ENCODE results near the gene LIMS2. TPM values are rescaled to one million over a fixed set of nuclear protein-coding genes. Genes with fewer than 3 reads are reported as not detected.

LIMS2 gene
- total RNA-seq, 1 experiment from 2014 or later: 8.9 TPM

GRCh38 chr2:127650041-127650784 lies 25.1 kb downstream of the LIMS2 start:
- TF ChIP-seq, protein P1, sequence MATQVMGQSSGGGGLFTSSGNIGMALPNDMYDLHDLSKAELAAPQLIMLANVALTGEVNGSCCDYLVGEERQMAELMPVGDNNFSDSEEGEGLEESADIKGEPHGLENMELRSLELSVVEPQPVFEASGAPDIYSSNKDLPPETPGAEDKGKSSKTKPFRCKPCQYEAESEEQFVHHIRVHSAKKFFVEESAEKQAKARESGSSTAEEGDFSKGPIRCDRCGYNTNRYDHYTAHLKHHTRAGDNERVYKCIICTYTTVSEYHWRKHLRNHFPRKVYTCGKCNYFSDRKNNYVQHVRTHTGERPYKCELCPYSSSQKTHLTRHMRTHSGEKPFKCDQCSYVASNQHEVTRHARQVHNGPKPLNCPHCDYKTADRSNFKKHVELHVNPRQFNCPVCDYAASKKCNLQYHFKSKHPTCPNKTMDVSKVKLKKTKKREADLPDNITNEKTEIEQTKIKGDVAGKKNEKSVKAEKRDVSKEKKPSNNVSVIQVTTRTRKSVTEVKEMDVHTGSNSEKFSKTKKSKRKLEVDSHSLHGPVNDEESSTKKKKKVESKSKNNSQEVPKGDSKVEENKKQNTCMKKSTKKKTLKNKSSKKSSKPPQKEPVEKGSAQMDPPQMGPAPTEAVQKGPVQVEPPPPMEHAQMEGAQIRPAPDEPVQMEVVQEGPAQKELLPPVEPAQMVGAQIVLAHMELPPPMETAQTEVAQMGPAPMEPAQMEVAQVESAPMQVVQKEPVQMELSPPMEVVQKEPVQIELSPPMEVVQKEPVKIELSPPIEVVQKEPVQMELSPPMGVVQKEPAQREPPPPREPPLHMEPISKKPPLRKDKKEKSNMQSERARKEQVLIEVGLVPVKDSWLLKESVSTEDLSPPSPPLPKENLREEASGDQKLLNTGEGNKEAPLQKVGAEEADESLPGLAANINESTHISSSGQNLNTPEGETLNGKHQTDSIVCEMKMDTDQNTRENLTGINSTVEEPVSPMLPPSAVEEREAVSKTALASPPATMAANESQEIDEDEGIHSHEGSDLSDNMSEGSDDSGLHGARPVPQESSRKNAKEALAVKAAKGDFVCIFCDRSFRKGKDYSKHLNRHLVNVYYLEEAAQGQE (IDR thresholded peaks at IDR 0.05; ENCODE audit: insufficient read depth in 1 of 2, low read depth in 2 of 2, low read length in 1 of 2): no peak
- TF ChIP-seq POLR2AphosphoS5 (IDR thresholded peaks at IDR 0.05; ENCODE audit: low read depth, low read length) (no peak), TCF7L2 (IDR thresholded peaks at IDR 0.05; ENCODE audit: low read depth, low read length) (no peak), SIN3A (IDR thresholded peaks at IDR 0.05; ENCODE audit: borderline replicate concordance, insufficient read depth, low read depth, low read length) (no peak), CTCF (IDR thresholded peaks at IDR 0.05) (no peak; the same call in 1 of the 2 replicates)
- ATAC-seq (peak; percentile 37), DNase-seq (ENCODE audit: low read depth, low spot score) (no peak)
- H3K4me3 ChIP-seq (ENCODE audit: low read depth in 2 of 2, low read length in 2 of 2): no peak overlapping the region
- H3K27me3 ChIP-seq (ENCODE audit: control insufficient read depth, insufficient read depth, low read length): no peaks in the 10 kb centered on the region
- no peak overlapping the region for H3K27ac ChIP-seq (ENCODE audit: low read length)
- in situ Hi-C loops (cut with HindIII; ENCODE audit: low pct_unique_long_range_greater_than_20kb, low sequenced_read_pairs): no loop called here
- POLR2A ChIA-PET: no interaction called here
- BruUV-seq (replicated peaks): no TSS peak
- H3K36me3 ChIP-seq (ENCODE audit: control insufficient read depth, insufficient read depth, low read length): no peaks in the 10 kb centered on the region
- H3K9me3 ChIP-seq (ENCODE audit: control insufficient read depth, insufficient read depth, low read depth, low read length): no peaks in the 10 kb centered on the region
- H3K4me1 ChIP-seq (ENCODE audit: control insufficient read depth, insufficient read depth, low read length): peaks cover 6% of the 10 kb centered on the region; the same call in 1 of the 2 replicates
- CTCF ChIA-PET: interaction anchor here (0.7 to 2.2 kb wide), 3 partner anchors 59 to 122 kb away, joined by 3 to 42 read pairs (median 3); no protein-coding TSS in a partner anchor
- intact Hi-C loops (cut with micrococcal nuclease; ENCODE audit: unreplicated experiment): no loop called here

GRCh38 chr2:127649684-127650040 lies 25.7 kb downstream of the LIMS2 start:
- TF ChIP-seq, protein P1 (IDR thresholded peaks at IDR 0.05; ENCODE audit: insufficient read depth in 1 of 2, low read depth in 2 of 2, low read length in 1 of 2): no peak
- TF ChIP-seq CTCF (IDR thresholded peaks at IDR 0.05): peak; percentile 92
- no peak for TF ChIP-seq SIN3A (IDR thresholded peaks at IDR 0.05; ENCODE audit: borderline replicate concordance, insufficient read depth, low read depth, low read length)
- TF ChIP-seq TCF7L2 (IDR thresholded peaks at IDR 0.05; ENCODE audit: low read depth, low read length): no peak
- peak; percentile 31; the same call in 1 of the 2 replicates for TF ChIP-seq POLR2AphosphoS5 (IDR thresholded peaks at IDR 0.05; ENCODE audit: low read depth, low read length)
- intact Hi-C loops (cut with micrococcal nuclease; ENCODE audit: unreplicated experiment): loop anchor here (1.0 kb wide), 1 partner anchor 58 kb away; no protein-coding TSS in a partner anchor
- ChIA-PET POLR2A (no interaction called here), CTCF (interaction anchor here (0.7 to 2.2 kb wide), 3 partner anchors 58 to 121 kb away, joined by 3 to 42 read pairs (median 3); no protein-coding TSS in a partner anchor)
- peaks cover 6% of the 10 kb centered on the region; the same call in 1 of the 2 replicates for H3K4me1 ChIP-seq (ENCODE audit: control insufficient read depth, insufficient read depth, low read length)
- peak; percentile 87 for ATAC-seq
- DNase-seq (ENCODE audit: low read depth, low spot score): peak; percentile 45
- BruUV-seq (replicated peaks): no TSS peak
- in situ Hi-C loops (cut with HindIII; ENCODE audit: low pct_unique_long_range_greater_than_20kb, low sequenced_read_pairs): no loop called here
- no peaks in the 10 kb centered on the region for H3K27me3 ChIP-seq (ENCODE audit: control insufficient read depth, insufficient read depth, low read length)
- no peaks in the 10 kb centered on the region for H3K9me3 ChIP-seq (ENCODE audit: control insufficient read depth, insufficient read depth, low read depth, low read length)
- no peak overlapping the region for H3K4me3 ChIP-seq (ENCODE audit: low read depth in 2 of 2, low read length in 2 of 2)
- H3K36me3 ChIP-seq (ENCODE audit: control insufficient read depth, insufficient read depth, low read length): no peaks in the 10 kb centered on the region
- H3K27ac ChIP-seq (ENCODE audit: low read length): no peak overlapping the region

All from Panc1 (cell line).